ENCODE data around the gene CRK.

DNA sequence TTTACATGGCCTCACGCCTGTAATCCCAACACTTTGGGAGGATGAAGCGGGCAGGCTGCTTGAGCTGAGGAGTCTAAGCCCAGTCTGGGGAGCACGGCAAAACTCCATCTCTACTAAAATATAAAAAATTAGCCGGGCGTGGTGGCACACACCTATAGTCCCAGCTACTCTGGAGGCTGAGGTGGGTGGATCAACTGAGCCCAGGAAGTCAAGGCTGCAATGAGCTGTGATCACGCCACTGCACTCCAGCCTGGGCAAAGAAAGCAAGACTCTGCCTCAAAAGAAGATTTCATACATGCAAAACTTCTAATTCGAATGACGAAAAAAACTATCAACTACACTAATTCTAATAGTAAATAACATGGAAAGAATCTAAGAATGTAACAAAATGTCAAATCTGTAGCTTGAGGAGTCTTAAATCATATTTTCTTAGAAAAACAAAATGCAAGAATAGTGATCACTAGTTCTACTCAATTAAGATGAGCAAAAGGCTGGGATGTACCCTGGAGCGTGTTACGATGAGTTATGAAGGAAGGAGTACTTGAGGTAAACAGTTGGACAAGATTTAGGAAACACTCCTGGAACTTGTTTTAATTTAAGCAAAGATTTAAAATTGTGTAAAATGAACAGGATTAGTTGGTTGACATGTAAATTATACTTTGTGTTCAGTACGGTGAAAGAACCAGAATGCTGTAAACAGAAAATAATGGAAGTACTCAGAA is 76.7 kb downstream of the CRK start:
- TF ChIP-seq, protein P1, sequence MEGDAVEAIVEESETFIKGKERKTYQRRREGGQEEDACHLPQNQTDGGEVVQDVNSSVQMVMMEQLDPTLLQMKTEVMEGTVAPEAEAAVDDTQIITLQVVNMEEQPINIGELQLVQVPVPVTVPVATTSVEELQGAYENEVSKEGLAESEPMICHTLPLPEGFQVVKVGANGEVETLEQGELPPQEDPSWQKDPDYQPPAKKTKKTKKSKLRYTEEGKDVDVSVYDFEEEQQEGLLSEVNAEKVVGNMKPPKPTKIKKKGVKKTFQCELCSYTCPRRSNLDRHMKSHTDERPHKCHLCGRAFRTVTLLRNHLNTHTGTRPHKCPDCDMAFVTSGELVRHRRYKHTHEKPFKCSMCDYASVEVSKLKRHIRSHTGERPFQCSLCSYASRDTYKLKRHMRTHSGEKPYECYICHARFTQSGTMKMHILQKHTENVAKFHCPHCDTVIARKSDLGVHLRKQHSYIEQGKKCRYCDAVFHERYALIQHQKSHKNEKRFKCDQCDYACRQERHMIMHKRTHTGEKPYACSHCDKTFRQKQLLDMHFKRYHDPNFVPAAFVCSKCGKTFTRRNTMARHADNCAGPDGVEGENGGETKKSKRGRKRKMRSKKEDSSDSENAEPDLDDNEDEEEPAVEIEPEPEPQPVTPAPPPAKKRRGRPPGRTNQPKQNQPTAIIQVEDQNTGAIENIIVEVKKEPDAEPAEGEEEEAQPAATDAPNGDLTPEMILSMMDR (IDR thresholded peaks at IDR 0.05): no peak
- TF ChIP-seq POLR2A (IDR thresholded peaks at IDR 0.05): no peak

Measured in tibial nerve (tissue), 3 donors.